Gastroesophageal sphincter (tissue), 3 donors: ENCODE data around the gene NDFIP1.

Experiments
- CTCF ChIP-seq, 4 experiments: fragments of 200-600 bp in 2 of 4; fragments of 450-650 bp in 2 of 4; sonication (generic) in 1 of 4; IDR thresholded peaks; one replicate each; pipeline ENCODE4 v1.5.1; 2017 to 2019; ENCODE audit warnings: antibody characterized with exemption in 4 of 4, mild to moderate bottlenecking in 2 of 4, moderate library complexity in 2 of 4
- POLR2AphosphoS5 ChIP-seq: sonication (generic); formaldehyde crosslinking; IDR thresholded peaks from one replicate; pipeline ENCODE4 v1.6.1; 2017; ENCODE audit warnings: antibody characterized with exemption

- TF ChIP-seq POLR2AphosphoS5 (no peak), CTCF (IDR thresholded peaks at IDR 0.05) (no peak)
Observed at GRCh38 chr5:142179776-142180387, 71.3 kb downstream of the NDFIP1 start.
